CD4-positive, alpha-beta T cell treated with Interleukin-12 subunit alpha and Interleukin-12 subunit beta, for 1 hour (primary cell): ENCODE data around the gene UTP15.

ENCODE experiments used
- DNase-seq: peaks from one replicate; pipeline ENCODE4 v3.0.0-alpha.2; 2020

Gene UTP15

GRCh38 chr5:73565139-73565968 lies at the start of gene UTP15, which contains the start of gene ANKRA2:
Gene UTP15, plus strand, starts transcription at chr5:73565743. Its CDS starts 1,602 bp downstream, at chr5:73567345.
Gene ANKRA2, minus strand, starts transcription at chr5:73565639. Its CDS starts 2,758 bp downstream, at chr5:73562881.
- peak; percentile 98 for DNase-seq

- DNase-seq = peak; percentile 83
Observed at GRCh38 chr5:73519531-73520283, 45.8 kb upstream of the UTP15 start.

- DNase-seq = no peak
Observed at GRCh38 chr5:73522989-73523388, 42.6 kb upstream of the UTP15 start.

DNA sequence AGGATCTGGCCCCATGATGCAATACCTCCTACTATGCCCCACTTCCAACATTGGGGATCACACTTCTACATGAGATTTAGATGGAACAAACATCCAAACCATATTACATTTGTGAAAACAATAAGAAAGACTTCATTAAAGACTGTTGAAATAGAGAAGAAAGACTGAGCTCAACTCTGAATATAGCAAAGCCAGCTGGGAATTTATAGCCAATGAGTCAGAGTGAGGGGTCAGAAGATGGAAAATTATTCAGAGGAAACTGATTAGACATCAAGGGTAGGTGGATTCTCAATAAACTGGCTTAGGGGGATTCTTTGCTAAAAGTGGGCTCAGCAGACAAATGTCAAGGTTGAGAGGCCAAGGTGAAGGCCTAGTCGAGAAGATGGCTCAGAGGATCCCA lies 41.7 kb upstream of the UTP15 start:
- no peak for DNase-seq

- DNase-seq = no peak
Observed at GRCh38 chr5:73525606-73526203, 39.8 kb upstream of the UTP15 start.

GRCh38 chr5:73528248-73528647 lies 37.3 kb upstream of the UTP15 start:
- no peak for DNase-seq

- DNase-seq = no peak
Observed at GRCh38 chr5:73529081-73529480, 36.5 kb upstream of the UTP15 start.

DNA sequence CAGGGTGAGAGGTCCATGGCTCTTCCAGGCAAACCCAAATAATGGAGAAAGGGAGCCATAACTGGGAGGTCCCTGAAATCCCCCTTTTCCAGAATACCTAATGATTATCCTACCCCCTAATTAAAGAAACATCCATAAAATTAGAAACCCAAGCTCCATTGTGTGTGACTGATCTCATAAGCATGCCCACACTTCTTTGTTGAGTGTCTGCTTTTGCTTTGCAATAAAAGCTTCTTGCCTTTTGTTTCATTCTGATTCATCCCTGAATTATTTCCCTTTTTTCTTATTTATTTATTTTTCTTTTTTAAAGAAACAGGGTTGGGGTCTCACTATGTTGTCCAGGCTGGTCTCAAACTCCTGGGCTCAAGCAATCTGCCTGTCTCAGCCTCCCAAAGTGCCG lies 34.2 kb upstream of the UTP15 start:
- DNase-seq = no peak

DNA sequence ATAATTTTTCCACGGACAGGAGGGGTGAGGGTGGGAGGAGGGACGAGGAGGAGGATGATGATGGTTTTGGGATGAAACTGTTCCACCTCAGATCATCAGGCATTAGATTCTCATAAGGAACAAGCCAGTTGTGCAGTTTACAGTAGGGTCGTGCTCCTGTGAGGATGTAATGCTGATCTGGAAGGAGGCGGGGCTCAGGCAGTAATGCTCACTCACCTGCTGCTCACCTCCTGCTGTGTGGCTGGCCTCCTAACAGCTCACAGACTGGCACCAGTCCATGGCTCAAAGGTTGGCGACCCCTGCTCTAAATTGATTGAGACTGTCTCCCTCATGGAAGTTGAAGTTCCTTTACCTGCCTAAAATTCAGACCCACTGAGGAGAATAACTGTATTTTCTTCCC lies 33.3 kb upstream of the UTP15 start:
- no peak for DNase-seq

DNA sequence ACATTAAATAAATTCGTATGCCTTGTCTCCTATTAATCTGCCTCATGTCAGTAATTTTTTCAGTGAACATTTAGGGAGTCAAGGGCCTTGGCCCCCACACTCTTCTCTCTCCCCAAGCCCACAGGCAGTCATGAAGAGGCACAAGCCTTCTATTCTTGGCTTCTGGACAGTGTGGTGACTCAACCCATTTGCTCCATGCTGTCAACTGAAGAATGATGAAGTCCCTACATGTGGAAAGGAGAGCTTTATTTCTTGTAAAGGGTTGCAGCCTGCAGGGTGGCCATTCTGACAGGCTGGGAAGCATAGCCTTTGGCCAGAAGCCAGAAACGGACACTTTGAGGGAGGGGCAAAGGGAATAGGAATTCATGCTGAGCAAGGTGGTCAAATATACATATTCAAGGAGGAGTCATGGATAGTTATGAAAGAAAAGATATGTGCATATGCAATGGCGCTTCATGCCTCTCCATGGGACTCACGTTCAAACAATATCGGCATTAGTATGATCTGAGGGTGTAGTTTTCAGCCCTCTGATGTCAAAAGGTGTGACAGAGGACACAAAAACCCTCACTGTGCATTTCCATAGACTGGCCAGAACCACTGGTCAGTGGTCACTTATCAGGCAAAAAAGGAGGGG lies 31.4 kb upstream of the UTP15 start:
- no peak for DNase-seq

DNA sequence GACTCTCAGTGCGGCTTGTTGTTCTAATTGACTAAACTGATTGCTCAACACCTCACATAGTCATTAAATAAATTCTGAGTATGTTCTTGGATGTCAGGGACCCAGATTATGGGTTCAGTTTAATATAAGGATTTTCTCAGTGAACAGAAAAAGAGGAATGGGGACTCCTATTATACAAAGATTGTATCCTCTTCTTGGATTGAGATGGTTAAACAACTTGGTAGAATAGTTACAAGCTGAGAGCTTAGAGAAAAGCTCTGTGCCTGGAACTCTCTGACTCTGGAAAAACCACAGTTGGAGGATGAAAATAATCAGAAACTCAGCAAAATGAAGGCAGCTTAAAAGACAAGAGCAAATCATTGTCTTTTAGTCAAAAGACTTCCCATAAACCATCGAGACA lies 30.6 kb upstream of the UTP15 start:
- no peak for DNase-seq

GRCh38 chr5:73539730-73540129 lies 25.8 kb upstream of the UTP15 start:
- no peak for DNase-seq

GRCh38 chr5:73540192-73540591 lies 25.4 kb upstream of the UTP15 start:
- no peak for DNase-seq

DNA sequence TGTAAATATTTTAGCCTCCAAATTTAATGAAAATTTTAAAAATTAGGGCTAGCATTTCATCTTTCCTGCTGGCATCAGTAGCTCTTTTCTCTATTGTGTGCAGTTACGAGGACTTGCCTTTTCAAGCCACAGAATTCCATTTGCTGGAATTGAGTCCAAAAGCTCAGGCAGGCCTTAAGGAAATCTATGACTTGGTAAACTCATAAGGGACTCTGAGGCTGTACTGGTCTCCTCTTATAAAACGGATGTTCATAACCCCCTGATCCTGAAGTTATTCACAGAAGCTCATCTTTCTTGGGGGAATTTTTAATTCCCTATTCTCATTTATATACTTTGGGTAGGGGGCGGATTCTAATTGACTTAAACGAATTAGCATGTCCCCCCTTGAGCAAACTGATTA lies 23.5 kb upstream of the UTP15 start:
- no peak for DNase-seq

DNA sequence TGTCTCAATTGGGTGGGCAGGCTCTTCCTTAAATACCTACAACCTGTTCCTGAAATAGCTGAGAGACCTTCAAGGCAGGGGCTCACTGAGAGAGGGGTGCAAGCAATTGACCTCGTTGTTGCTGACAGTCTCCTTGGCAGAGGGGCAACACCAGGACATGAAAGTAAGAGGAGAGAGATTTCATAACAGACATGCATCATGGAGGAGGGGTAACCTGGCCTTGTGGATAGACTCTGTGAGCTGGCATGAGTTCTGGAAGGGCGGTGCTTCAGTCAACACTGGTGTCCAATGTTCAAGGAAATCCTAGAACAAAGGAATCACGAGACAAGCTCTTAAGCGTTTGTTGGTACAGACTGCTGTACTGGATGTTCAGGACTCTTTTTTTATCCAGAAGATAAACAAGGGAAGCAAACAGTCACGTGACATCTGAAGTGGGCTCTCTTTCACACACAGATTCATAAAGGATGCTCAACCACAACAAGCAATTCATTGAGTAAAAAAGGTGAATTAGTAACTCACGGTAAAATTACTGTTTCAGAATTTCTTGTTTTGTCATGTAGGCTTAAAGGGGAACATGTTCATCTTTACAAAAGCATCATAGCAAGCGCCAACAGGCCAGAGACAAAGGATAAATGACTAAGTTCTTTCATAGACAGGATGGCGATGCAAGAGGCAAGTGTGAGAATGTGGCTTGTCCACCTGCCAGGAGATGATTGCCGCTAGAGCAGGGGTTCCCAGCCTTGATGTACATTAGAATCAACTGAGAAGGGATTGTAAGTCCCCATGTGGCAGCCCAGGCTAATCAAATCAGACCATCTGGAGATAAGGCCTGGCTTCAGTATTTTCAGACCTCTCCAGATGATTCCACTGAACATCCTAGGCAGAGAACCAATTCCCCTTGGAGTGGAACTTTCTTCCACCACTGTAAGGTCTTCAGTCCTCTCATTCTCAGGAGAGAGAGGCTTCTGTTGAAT lies 20.8 kb upstream of the UTP15 start:
- DNase-seq = no peak

DNA sequence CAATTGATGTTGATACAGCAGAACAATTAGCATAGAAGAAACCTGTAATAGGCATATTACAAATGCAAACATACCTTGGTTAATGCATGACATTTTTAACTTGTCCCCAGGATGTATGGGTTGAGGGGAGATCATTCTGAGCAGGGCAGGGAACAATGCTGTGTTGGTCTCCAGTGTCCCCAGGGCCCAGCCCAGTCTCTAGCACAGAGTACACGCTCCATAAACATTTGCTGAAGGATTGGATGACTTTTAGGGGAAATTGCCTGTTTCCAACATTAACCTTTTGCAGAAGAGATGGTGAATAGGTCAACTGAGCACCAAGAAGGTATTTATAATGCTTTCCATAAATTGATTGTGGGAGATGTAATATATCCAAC lies 20.2 kb upstream of the UTP15 start:
- no peak for DNase-seq

- no peak for DNase-seq
Observed at GRCh38 chr5:73550016-73550415, 15.5 kb upstream of the UTP15 start.

GRCh38 chr5:73552642-73553041 lies 12.9 kb upstream of the UTP15 start:
- DNase-seq = no peak

GRCh38 chr5:73558950-73559349 lies 6.6 kb upstream of the UTP15 start:
- DNase-seq = no peak

DNA sequence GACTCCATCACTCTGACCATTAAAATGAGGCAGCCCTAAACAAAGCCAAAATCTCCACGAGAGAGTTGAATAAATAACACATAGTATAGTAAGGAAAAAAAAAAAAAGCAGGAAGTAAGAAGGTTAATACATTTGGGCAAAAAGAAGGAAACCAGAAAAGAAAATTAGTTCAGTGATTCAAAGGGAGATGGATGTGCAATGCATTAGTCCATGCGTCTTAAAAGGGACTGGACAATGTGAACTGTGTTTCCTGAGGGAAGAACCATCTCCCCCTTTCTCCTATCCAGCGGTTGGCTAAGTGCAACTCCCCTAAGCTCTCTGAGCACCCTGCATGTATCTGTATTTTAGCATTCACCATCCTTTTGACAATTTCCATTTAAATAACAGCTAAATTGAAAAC lies 1.5 kb upstream of the UTP15 start:
- no peak for DNase-seq

- DNase-seq = peak; percentile 12
Observed at GRCh38 chr5:73564675-73565074, 868 bp upstream of the UTP15 start.

- peak; percentile 2 for DNase-seq
Observed at GRCh38 chr5:73565969-73566547, 515 bp downstream of the UTP15 start.
